Activated gamma-delta T cell treated with Interleukin-2 at 50 U/mL for 16 hours (primary cell): ENCODE measurements around the gene ELF1.
"Not testable (repeated sequence)": the region's sequence is repeated elsewhere in the genome, so short reads cannot be mapped to it uniquely, and the experiment has no call there.

Experiments
- DNase-seq: peaks from one replicate; pipeline ENCODE4 v3.0.0-alpha.2; 2020

The ELF1 gene

GRCh38 chr13:40929883-40930282, 89.2 kb downstream of the ELF1 start:
- DNase-seq = not testable (repeated sequence)

- no peak for DNase-seq
Observed at GRCh38 chr13:40928980-40929379, 90.1 kb downstream of the ELF1 start.

DNA sequence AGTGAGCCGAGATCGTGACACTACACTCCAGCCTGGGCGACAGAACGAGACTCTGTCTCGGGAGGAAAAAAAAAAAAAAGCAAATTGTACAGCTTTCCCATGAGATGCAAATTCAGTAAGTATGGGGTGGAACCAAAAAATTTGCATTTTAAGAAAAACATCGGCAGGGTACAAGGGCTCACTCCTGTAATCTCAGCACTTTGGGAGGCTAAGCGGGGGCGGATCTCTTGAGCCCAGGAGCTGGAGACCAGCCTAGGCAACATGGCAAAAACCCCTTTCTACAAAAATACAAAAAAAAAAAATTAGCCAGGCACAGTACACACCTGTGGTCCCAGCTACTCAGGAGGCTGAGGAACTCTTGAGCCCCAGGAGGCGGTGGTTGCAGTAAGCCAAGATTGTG, 91.2 kb downstream of the ELF1 start:
- no peak for DNase-seq

GRCh38 chr13:40923867-40924266, 95.2 kb downstream of the ELF1 start:
- DNase-seq = no peak

GRCh38 chr13:40922437-40923040, 96.6 kb downstream of the ELF1 start:
- DNase-seq = no peak

DNA sequence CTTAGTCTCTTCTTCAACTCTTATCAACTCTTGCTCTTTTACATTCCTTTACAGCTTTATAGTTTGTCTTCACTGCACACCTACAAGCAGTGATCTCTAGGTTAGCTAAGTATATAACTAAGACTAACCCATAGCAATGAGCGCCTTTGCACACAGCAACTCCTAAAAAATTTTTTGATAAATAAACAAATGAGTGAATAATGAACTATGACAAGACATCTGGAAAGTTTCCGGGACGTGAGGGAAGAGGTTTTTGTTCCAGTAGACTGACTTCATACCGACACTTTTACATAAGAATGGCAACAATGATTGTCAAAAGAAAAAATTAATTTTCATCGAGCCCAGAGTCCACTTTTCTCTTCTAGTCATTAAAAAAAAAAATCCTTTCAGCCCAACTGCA, 98.3 kb downstream of the ELF1 start:
- no peak for DNase-seq

DNA sequence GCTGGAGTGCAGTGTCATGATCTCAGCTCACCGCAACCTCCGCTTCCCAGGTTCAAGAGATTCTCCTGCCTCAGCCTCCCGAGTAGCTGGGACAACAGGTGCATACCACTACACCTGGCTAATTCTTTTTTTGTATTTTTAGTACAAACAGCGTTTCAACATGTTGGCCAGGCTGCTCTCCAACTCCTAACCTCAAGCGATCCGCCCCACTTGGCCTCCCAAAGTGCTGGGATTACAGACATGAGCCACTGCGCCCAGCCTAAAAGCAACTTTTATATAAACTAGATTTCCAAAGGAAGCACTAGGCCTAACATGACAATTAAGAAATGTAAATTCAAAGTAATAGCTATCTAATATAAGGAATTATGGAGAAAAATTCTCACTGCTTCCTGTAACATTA, 99.2 kb downstream of the ELF1 start:
- DNase-seq = not testable (repeated sequence)

DNA sequence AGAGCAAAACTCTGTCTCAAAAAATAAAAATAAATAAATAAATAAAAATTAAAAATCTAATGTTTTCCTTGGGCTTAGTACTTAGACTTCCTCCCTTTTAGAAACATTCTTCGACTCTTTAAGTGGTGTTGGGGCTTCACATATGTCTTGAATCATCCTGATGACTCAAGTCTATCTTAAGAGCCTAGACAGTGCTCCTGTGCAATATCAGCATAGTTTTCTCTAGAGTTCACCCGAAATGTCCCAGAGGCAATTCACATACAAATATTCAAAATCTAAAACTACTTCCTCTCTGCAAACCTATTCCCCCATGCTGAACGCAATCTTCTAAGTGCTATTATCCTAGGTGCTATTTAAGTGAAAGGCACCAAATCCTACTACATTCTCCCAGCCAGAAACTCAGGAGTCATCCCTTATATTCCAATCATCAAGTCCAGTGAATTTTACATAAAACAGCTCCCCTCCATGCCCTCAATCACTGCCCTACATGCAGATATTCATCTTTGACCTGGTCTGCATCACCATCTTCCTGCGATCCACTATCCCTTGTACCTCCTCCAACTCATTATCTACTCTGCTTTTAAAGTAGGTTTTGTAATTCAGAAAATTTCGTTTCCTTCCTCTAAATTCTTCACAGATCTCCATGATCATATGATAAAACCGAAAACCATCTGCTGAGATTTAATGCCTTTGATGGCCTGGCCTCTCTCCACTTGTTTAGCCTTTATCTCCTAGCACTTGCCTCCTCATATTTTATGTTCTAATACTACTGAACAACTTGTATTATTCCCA, 102.7 kb downstream of the ELF1 start:
- DNase-seq = no peak

DNA sequence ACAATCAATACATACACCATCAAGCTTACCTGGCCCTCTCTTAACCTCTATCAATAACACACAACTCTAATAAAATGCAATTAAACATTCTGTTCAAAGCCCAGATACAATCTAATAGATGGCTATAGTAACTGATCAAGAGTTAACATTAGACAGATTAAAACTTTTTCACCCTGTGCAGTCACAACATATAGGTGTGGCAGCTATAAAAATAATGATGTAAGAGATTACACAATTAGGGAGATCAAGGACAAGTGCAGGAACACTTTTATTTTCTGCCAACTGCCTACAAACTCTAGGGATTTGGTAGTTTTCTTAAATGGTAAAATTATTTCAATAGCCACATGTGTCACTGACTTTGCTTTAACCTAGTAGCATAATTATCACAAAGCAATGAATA, 104.3 kb downstream of the ELF1 start:
- DNase-seq = not testable (repeated sequence)

DNA sequence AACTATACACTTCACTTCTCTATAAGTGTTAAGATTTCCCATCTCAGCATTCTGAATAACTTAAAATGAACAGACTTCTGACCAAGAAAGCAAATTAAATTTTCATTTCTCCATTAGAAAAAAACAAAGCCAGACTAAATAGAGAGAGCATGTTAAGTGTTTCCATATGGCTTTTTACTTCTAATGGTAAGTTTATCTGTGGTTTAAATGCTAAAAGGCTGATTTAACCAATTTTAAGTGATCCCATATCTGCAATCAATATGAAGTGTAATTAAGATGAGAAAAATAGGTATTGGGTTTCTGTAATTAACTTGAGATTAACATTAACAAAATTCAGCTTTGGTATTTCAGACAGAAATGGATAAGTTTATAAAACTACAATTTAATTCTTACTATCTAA, 107.8 kb downstream of the ELF1 start:
- no peak for DNase-seq

DNA sequence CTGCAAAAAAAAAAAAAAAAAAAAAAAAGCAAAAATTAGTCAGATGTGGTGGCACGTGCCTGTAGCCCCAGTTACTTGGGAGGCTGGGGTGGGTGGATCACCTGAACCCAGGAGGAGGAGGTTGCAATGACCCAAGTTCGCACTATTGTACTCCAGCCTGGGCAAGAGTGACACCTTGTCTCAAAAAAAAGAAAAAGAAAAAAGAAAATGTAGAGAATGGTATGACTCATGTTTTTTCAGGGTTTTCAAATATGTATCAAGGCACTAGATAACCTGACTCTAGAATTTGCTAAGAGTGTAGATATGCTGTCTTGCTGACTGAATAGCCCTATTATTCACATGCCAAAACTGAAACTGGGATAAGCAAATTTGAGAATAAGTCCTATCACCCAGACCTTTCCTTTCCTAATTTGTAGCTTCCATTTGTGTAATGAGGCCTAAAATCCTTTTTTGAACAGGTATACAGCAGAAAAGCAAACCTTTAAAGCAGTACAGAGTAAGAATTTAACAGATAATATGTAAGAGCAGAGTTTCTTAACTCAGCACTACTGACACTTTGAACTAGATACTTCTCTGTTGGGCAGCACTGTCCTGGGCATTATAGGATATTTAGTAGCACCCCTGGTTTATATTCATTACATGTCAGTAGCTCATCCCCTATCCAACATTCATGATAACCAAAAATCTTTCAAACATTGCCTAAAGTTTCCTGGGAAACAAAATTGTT, 108.6 kb downstream of the ELF1 start:
- DNase-seq = no peak

DNA sequence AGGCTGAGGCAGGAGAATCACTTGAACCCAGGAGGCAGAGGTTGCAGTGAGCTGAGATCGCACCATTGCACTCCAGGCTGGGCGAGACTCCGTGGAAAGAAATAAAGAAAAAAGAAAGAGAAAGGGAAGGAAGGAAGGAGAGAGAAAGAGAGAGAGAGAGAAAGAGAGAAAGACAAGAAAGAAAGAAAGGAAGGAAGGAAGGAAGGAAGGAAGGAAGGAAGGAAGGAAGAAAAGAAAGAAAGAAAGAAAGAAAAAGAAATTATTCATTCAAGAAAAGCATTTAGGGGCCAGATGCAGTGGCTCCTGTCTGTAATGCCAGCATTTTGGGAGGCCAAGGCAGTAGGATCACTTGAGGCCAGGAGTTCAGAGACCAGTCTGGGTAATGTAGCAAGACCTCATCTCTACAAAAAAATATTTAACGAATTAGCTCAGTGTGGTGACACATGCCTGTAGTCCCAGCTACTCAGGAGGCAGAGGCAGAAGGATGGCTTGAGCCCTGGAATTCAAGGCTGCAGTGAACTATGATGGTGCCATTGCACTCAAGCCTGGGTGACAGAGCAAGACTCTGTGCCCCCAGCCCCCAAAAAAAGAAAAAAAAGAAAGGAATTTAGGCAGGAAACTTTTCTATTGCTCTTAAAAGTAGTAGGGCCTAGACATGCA, 109.4 kb downstream of the ELF1 start:
- not testable (repeated sequence) for DNase-seq

GRCh38 chr13:40908546-40908945, 110.6 kb downstream of the ELF1 start:
- no peak for DNase-seq

DNA sequence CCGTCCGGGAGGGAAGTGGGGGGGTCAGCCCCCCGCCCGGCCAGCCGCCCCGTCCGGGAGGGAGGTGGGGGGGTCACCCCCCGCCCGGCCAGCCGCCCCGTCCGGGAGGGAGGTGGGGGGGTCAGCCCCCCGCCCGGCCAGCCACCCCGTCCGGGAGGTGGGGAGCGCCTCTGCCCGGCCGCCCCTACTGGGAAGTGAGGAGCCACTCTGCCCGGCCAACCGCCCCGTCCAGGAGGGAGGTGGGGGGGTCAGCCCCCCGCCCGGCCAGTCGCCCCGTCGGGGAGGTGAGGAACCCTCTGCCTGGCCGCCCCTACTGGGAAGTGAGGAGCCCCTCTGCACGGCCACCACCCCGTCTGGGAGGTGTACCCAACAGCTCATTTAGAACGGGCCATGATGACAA, 118.1 kb downstream of the ELF1 start:
- not testable (repeated sequence) for DNase-seq

- DNase-seq = not testable (repeated sequence)
Observed at GRCh38 chr13:40900568-40900967, 118.5 kb downstream of the ELF1 start.

- DNase-seq = no peak
Observed at GRCh38 chr13:40897053-40897452, 122.1 kb downstream of the ELF1 start.

GRCh38 chr13:40895227-40896184, 123.6 kb downstream of the ELF1 start:
- DNase-seq = no peak

DNA sequence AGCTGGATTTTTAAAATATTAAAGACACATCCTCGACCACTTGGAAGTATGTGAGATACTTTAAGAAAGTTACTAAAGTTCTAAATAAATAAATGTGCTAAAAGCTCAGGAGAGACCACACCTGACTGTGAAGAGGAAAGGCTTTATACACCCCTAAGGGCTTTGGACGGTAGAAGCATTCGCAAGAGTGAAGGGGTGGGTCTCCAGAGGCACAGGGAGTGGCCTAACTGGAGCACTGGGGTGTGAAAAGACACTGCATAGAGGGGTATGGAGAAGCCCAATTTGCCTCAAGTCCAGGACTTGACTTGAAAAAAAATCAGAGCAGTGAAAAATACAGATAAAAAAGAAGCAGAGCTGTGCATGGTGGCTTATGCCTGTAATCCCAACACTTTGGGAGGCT, 125.5 kb downstream of the ELF1 start:
- not testable (repeated sequence) for DNase-seq

- DNase-seq = no peak
Observed at GRCh38 chr13:40886017-40886416, 133.1 kb downstream of the ELF1 start.

DNA sequence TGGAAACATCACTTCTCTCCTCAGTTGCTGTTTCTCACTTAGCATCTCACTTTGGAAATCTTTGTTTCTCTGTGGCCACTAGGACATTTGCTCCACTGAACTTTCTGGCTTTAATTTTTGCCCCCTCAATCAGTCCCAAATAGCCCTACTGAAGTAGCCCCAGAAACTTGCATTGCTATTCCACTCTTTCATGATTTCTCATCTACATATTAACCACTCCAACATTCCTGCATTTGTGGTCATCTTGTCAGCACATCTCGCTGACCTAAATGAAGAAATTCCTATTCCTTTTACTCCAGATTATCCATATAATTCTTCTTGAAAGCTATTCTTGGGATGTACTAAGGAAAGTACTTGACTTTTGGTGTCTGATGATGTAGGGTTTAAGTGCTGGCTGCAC, 134.9 kb downstream of the ELF1 start:
- not testable (repeated sequence) for DNase-seq
